H7 (cell line): Measurements from ENCODE around the gene ZPBP2. TPM values are rescaled to one million over a fixed set of nuclear protein-coding genes. Genes with fewer than 3 reads are reported as not detected.

Experiments used
- DNase-seq: peaks from one replicate; pipeline ENCODE4 v3.0.0; 2012
- H3K27me3 ChIP-seq: 2 replicates; pipeline ENCODE4 v1.6.0; 2011; ENCODE audit warnings: mild to moderate bottlenecking, low read length; ENCODE audit not compliant: control insufficient read depth, insufficient read depth
- H3K36me3 ChIP-seq: replicated peaks from 2 replicates; pipeline ENCODE4 v1.5.1; 2011; ENCODE audit warnings: low read length; ENCODE audit not compliant: control insufficient read depth, insufficient read depth
- H3K4me3 ChIP-seq: 2 replicates; pipeline ENCODE4 v1.5.1; 2011; ENCODE audit warnings: low read depth, mild to moderate bottlenecking, control low read depth, low read length, moderate library complexity; ENCODE audit not compliant: insufficient read depth
- total RNA-seq: library from RNA; depleted of rRNA; stranded (reverse); fragments of >200 nt; shearing (Covaris generic); gene quantifications from 2 replicates; pipeline ENCODE4 v1.2.3, GENCODE V29; 2014; rRNA removed

Gene ZPBP2
- not detected in 2 replicates for total RNA-seq

DNA sequence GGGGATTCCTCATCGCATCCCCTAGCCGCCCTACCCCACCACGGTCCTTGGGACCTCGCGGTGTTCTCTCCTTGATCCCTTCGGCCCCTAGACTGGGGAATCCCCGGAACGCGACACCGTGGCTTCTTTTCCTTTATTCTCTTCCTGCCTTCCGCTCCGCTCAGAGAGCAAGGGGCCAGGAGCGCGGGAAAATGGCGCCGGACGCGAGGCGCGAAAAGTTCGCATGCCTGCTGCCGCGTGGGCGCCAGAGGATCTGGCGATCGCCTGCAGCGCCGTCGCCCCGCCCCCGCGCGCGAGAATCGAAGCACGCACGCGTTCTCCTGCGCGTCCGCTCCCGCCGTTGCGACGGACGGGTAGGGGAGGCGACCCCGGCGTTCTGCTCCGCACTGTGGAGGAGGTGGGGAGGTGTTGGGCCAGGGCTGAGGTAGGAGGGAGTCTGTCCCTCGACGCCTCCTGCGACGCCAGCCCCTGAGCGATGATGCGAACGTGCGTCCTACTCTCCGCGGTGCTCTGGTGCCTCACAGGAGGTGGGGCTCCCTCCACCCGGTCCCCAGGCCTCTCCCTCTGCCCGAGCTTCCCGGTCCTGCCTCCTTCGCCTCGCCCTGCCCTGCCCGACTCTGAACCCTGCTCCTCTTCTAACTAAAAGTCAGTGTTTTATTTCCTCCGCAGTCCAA is at the start of gene ZPBP2:
Gene ZPBP2 (plus strand): TSS at position 323 of the 674 bp plus-strand sequence. CDS start 153 bp downstream, at position 476.
- DNase-seq, result peak; percentile 23
- H3K36me3 ChIP-seq, result no peaks in the 10 kb centered on the region
- H3K27me3 ChIP-seq, result peaks cover 36% of the 10 kb centered on the region
- H3K4me3 ChIP-seq, result no peak within 1 kb of the TSS

GRCh38 chr17:39818358-39819000 is 49.5 kb upstream of the ZPBP2 start:
- H3K27me3 ChIP-seq, result no peaks in the 10 kb centered on the region
- DNase-seq, result no peak

DNA sequence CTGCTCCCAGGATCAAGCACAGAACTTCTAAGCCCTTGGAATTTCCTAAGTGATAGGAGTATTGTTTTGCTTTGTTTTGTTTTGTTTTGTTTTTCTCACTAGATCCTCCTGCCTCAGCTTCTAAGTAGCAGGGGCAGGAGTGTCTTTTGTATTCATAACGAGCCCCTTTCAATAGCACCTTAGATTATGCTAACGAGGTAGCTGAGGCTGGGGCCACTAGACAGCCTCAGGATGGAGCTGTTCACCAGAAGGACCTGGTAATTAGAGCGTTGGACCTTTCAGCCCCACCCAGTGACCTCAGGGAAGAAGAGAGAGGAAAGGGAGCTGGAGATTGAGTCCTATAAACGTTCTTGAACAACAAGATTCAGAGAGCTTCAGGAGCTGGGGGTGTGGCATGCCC is 47.5 kb upstream of the ZPBP2 start:
- no peaks in the 10 kb centered on the region for H3K27me3 ChIP-seq
- no peaks in the 10 kb centered on the region for H3K36me3 ChIP-seq
- H3K4me3 ChIP-seq, result no peak overlapping the region
- no peak for DNase-seq

More at GRCh38 chr17:39818358-39819000, 49.5 kb upstream of the ZPBP2 start:
- Histone ChIP-seq H3K36me3 (no peaks in the 10 kb centered on the region), H3K4me3 (no peak overlapping the region)

DNA sequence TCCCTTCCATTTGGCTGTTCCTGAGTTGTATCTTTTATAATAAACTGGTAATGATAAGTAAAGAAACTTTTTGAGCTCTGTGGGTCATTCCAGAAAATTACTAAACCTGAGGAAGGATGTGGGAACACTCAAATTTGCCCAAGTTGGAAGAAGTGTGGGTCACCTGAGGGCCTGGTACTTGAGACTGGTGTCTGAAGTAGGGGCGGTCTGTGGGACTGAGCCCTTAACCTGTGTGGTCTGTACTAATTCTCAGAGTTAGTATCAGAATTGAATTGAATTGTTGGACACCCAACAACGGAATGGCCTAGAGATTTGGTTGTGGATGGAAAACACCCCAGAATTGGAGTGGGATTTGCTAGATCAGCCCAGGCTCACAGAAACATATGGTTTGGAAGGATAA is 47.0 kb upstream of the ZPBP2 start:
- no peaks in the 10 kb centered on the region for H3K36me3 ChIP-seq
- H3K4me3 ChIP-seq, result no peak overlapping the region
- H3K27me3 ChIP-seq, result no peaks in the 10 kb centered on the region
- DNase-seq, result no peak

DNA sequence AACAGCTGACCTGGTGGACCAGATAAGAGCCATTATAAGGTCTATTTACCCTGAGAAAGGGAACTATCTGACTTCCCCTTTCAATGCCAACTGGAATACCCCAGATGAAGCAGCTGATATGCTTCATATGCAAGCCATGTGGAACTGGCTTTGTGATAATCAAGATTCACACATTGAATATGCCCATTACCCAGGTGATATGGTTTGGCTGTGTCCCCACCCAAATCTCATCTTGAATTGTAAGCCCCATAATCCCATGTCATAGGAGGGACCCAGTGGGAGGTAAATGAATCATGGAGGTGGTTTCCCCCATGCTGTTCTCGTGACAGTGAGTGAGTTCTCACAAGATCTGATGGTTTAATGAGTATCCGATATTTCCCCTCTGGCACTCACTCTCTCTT is 46.0 kb upstream of the ZPBP2 start:
- Histone ChIP-seq H3K27me3 (no peaks in the 10 kb centered on the region), H3K4me3 (no peak overlapping the region), H3K36me3 (no peaks in the 10 kb centered on the region)
- no peak for DNase-seq

- Histone ChIP-seq H3K36me3 (no peaks in the 10 kb centered on the region), H3K27me3 (no peaks in the 10 kb centered on the region), H3K4me3 (no peak overlapping the region)
- no peak for DNase-seq
Observed at GRCh38 chr17:39823407-39824054, 44.5 kb upstream of the ZPBP2 start.

DNA sequence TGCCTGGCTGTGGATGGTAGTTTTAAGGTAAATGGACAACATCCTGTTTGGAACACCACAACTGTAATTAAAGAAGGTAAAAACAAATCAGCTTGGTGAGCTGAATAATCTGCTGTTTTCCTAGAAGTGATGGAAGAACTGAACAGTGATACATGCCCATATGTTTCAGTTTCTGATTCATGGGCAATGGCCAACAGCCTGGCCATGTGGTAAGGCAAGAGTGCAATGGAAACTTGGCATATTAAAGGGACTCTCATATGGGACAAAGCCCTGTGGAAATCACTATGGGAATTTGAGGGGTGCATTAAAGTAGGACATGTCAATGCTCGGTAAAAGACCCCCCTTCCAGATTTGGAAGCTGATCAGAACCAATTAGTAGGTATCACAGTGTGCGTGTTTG is 41.7 kb upstream of the ZPBP2 start:
- Histone ChIP-seq H3K4me3 (no peak overlapping the region), H3K36me3 (no peaks in the 10 kb centered on the region), H3K27me3 (no peaks in the 10 kb centered on the region)
- DNase-seq, result no peak

- no peak overlapping the region for H3K4me3 ChIP-seq
- no peaks in the 10 kb centered on the region for H3K27me3 ChIP-seq
- H3K36me3 ChIP-seq, result no peaks in the 10 kb centered on the region
- DNase-seq, result no peak
Observed at GRCh38 chr17:39828443-39828842, 39.6 kb upstream of the ZPBP2 start.

GRCh38 chr17:39831588-39831987 is 36.4 kb upstream of the ZPBP2 start:
- Histone ChIP-seq H3K36me3 (no peaks in the 10 kb centered on the region), H3K4me3 (no peak overlapping the region)
- no peak for DNase-seq

GRCh38 chr17:39834017-39834416 is 34.0 kb upstream of the ZPBP2 start:
- Histone ChIP-seq H3K4me3 (no peak overlapping the region), H3K36me3 (no peaks in the 10 kb centered on the region), H3K27me3 (no peaks in the 10 kb centered on the region)
- no peak for DNase-seq

More at GRCh38 chr17:39831588-39831987, 36.4 kb upstream of the ZPBP2 start:
- H3K27me3 ChIP-seq, result no peaks in the 10 kb centered on the region

- H3K36me3 ChIP-seq, result no peaks in the 10 kb centered on the region
- H3K27me3 ChIP-seq, result no peaks in the 10 kb centered on the region
- peak; percentile 10 for DNase-seq
- H3K4me3 ChIP-seq, result no peak overlapping the region
Observed at GRCh38 chr17:39835038-39835786, 32.8 kb upstream of the ZPBP2 start.

DNA sequence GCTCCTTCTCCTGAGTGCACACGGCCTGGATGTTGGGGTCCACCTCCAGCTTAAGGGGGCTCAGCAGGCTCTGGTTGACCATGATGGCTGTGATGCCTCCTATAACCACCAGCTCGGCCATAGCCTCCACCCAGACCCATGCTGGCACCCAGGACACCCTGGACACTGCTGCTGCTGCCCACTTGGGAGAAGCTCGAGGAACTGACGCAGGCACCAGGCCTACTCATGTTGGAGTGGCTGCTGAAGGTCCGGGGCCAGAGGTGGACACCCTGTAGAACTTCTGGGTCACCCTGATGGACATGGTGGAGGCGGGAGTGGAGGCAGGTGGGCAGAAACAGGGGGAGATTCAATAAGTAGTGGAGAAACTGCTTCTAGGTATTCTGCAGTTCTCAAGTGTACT is 31.9 kb upstream of the ZPBP2 start:
- Histone ChIP-seq H3K27me3 (no peaks in the 10 kb centered on the region), H3K36me3 (no peaks in the 10 kb centered on the region), H3K4me3 (no peak overlapping the region)
- no peak for DNase-seq

DNA sequence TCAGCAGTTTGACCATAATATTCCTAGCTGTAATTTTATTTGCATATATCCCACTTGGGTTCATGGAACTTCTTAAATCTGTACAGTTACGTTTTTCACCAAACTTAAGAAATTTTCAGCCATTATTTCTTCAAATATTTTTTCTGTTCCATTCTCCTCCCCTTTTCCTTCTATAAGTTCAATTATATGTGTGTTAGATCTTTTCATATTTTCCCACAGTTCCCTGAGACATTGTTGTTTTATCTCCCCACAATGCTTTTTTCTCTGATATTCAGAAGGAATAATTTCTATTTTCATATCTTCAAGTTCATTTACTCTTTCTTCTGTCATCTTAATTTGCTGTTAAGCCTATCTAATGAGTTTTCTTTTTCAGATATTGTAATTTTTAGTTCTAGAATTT is 29.9 kb upstream of the ZPBP2 start:
- no peak overlapping the region for H3K4me3 ChIP-seq
- no peak for DNase-seq
- no peaks in the 10 kb centered on the region for H3K27me3 ChIP-seq

GRCh38 chr17:39838784-39839183 is 29.2 kb upstream of the ZPBP2 start:
- no peaks in the 10 kb centered on the region for H3K36me3 ChIP-seq
- no peak for DNase-seq

More for the DNA sequence above, 29.9 kb upstream of the ZPBP2 start:
- H3K36me3 ChIP-seq, result no peaks in the 10 kb centered on the region

More at GRCh38 chr17:39838784-39839183, 29.2 kb upstream of the ZPBP2 start:
- Histone ChIP-seq H3K27me3 (no peaks in the 10 kb centered on the region), H3K4me3 (no peak overlapping the region)
